H1 (cell line): ENCODE results near the gene DHRS7B. TPM values are rescaled to one million over a fixed set of nuclear protein-coding genes. Genes with fewer than 3 reads are reported as not detected.

Experiments
- CTCF ChIA-PET: fragments of 300-600 bp; sonication (Branson Sonifier 250); formaldehyde crosslinking; loops from one replicate; lab custom pipeline; 2021; ENCODE audit not compliant: partially characterized antibody; lab: Charles Lee
- POLR2A ChIA-PET: fragments of 300-600 bp; sonication (Branson Sonifier 250); formaldehyde crosslinking; loops from one replicate; lab custom pipeline; 2021; ENCODE audit warnings: inconsistent platforms; ENCODE audit not compliant: partially characterized antibody; lab: Charles Lee
- DNase-seq, 2 experiments: peaks; one replicate each; pipeline versions ENCODE4 v3.0.0 to v3.0.0-alpha.2; 2010 to 2022; ENCODE audit warnings: low spot score in 2 of 2, low read depth in 1 of 2, mixed read lengths in 1 of 2
- FAIRE-seq: peaks from 2 replicates; lab custom pipeline; 2011; peaks lifted over from hg19 to GRCh38; lab: Jason Lieb, UNC
- H2AFZ ChIP-seq: 2 replicates; pipeline ENCODE4 v1.8.1; 2012; ENCODE audit warnings: low read length, inconsistent platforms
- H2AK5ac ChIP-seq: 2 replicates; pipeline ENCODE4 v1.6.1; 2013; ENCODE audit warnings: low read depth, low read length
- H2BK120ac ChIP-seq: replicated peaks from 2 replicates; pipeline ENCODE3; 2013; ENCODE audit warnings: low read depth, low read length, inconsistent platforms
- H2BK12ac ChIP-seq: 2 replicates; pipeline ENCODE4 v1.6.1; 2013; ENCODE audit warnings: low read depth, low read length
- H2BK15ac ChIP-seq: 2 replicates; pipeline ENCODE4 v1.6.1; 2013; ENCODE audit warnings: low read length
- H2BK20ac ChIP-seq: 2 replicates; pipeline ENCODE4 v1.6.1; 2013; ENCODE audit warnings: low read length
- H2BK5ac ChIP-seq: 2 replicates; pipeline ENCODE4 v1.6.1; 2013; ENCODE audit warnings: low read depth, low read length
- H3K14ac ChIP-seq: 2 replicates; pipeline ENCODE4 v1.6.1; 2013; ENCODE audit warnings: inconsistent platforms; ENCODE audit not compliant: insufficient read length
- H3K18ac ChIP-seq: 2 replicates; pipeline ENCODE4 v1.6.1; 2013; ENCODE audit warnings: low read length; ENCODE audit errors: extremely low read depth
- H3K23ac ChIP-seq: 2 replicates; pipeline ENCODE4 v1.6.1; 2013; ENCODE audit warnings: inconsistent platforms; ENCODE audit not compliant: insufficient read length
- H3K23me2 ChIP-seq: 2 replicates; pipeline ENCODE4 v1.6.1; 2013; ENCODE audit warnings: low read depth, low read length
- H3K27ac ChIP-seq: 2 replicates; pipeline ENCODE4 v1.6.1; 2011; ENCODE audit warnings: low read depth, low read length, inconsistent platforms
- H3K27me3 ChIP-seq, 4 experiments: replicated peaks in 1 of 4; 1 replicate in 1 of 4; 2 replicates in 3 of 4; pipeline versions ENCODE4 v1.6.1 to v1.8.1; 2011 to 2013; ENCODE audit warnings: low read length in 3 of 4, mild to moderate bottlenecking in 3 of 4, inconsistent platforms in 2 of 4, mixed read lengths in 2 of 4, moderate library complexity in 1 of 4; ENCODE audit not compliant: control insufficient read depth in 3 of 4, insufficient read depth in 3 of 4; ENCODE audit errors: extremely low read depth in 1 of 4
- H3K36me3 ChIP-seq, 4 experiments: 2 replicates each; pipeline versions ENCODE4 v1.6.1 to v1.8.1; 2011 to 2013; ENCODE audit warnings: mild to moderate bottlenecking in 4 of 4, low read length in 3 of 4, moderate library complexity in 2 of 4, control low read depth in 1 of 4, inconsistent platforms in 1 of 4; ENCODE audit not compliant: insufficient read depth in 4 of 4, control insufficient read depth in 2 of 4
- H3K4ac ChIP-seq: replicated peaks from 2 replicates; pipeline ENCODE3; 2013; ENCODE audit warnings: low read length, low read depth, mixed read lengths, inconsistent platforms; ENCODE audit not compliant: insufficient read length
- H3K4me1 ChIP-seq, 4 experiments: replicated peaks in 1 of 4; 1 replicate in 1 of 4; 2 replicates in 3 of 4; pipeline versions ENCODE4 v1.6.1 to v1.8.1; 2011 to 2013; ENCODE audit warnings: low read length in 3 of 4, inconsistent platforms in 2 of 4, mixed read lengths in 1 of 4; ENCODE audit not compliant: insufficient read depth in 4 of 4, control insufficient read depth in 3 of 4
- H3K4me2 ChIP-seq, 2 experiments: 2 replicates each; pipeline versions ENCODE4 v1.6.1 to v1.8.1; 2011 to 2013; ENCODE audit warnings: low read depth in 2 of 2, low read length in 2 of 2, control low read depth in 1 of 2, inconsistent platforms in 1 of 2, mild to moderate bottlenecking in 1 of 2; ENCODE audit not compliant: insufficient read depth in 1 of 2
- H3K4me3 ChIP-seq, 4 experiments: fragments of 200-600, 300-600 bp in 1 of 4; sonication (generic), shearing (Covaris generic), sonication (Bioruptor Twin) in 1 of 4; 2 replicates each; pipeline versions ENCODE4 v1.5.1 to v1.8.1; 2011 to 2016; ENCODE audit warnings: low read length in 4 of 4, low read depth in 3 of 4, control low read depth in 2 of 4, inconsistent platforms in 2 of 4, mild to moderate bottlenecking in 2 of 4, mixed read lengths in 1 of 4, moderate library complexity in 1 of 4; ENCODE audit not compliant: insufficient read depth in 2 of 4; ENCODE audit errors: extremely low read depth in 1 of 4
- H3K56ac ChIP-seq: replicated peaks from 2 replicates; pipeline ENCODE3; 2013; ENCODE audit warnings: low read depth, mild to moderate bottlenecking, mixed read lengths, low read length, inconsistent platforms; ENCODE audit not compliant: insufficient read length
- H3K79me1 ChIP-seq: 2 replicates; pipeline ENCODE4 v1.6.1; 2013; ENCODE audit warnings: low read depth, low read length, control low read depth
- H3K79me2 ChIP-seq, 2 experiments: 2 replicates each; pipeline versions ENCODE4 v1.6.1 to v1.8.1; 2012 to 2013; ENCODE audit warnings: low read length in 2 of 2, mild to moderate bottlenecking in 2 of 2, inconsistent platforms in 1 of 2; ENCODE audit not compliant: insufficient read depth in 2 of 2, control insufficient read depth in 1 of 2
- H3K9ac ChIP-seq, 4 experiments: replicated peaks in 1 of 4; 1 replicate in 1 of 4; 2 replicates in 3 of 4; pipeline versions ENCODE4 v1.6.1 to v1.8.1; 2011 to 2013; ENCODE audit warnings: low read depth in 3 of 4, low read length in 3 of 4, control low read depth in 2 of 4, mild to moderate bottlenecking in 2 of 4, moderate library complexity in 2 of 4, inconsistent platforms in 1 of 4; ENCODE audit errors: extremely low read depth in 1 of 4
- H3K9me3 ChIP-seq, 2 experiments: 2 replicates each; pipeline versions ENCODE4 v1.6.1 to v1.8.1; 2012 to 2013; ENCODE audit warnings: mild to moderate bottlenecking in 2 of 2, moderate library complexity in 2 of 2, control low read depth in 1 of 2, inconsistent platforms in 1 of 2, low read depth in 1 of 2, low read length in 1 of 2, mixed read lengths in 1 of 2; ENCODE audit not compliant: insufficient read depth in 2 of 2
- H4K20me1 ChIP-seq, 2 experiments: replicated peaks in 1 of 2; 2 replicates each; pipeline versions ENCODE3 to v1.8.1; 2011 to 2013; ENCODE audit warnings: inconsistent platforms in 2 of 2, low read length in 2 of 2, mild to moderate bottlenecking in 1 of 2; ENCODE audit not compliant: insufficient read depth in 2 of 2, control insufficient read depth in 1 of 2
- H4K5ac ChIP-seq: 2 replicates; pipeline ENCODE4 v1.6.1; 2013; ENCODE audit warnings: low read length, low read depth, mixed read lengths, inconsistent platforms; ENCODE audit not compliant: insufficient read length
- H4K8ac ChIP-seq: 2 replicates; pipeline ENCODE4 v1.8.0; 2013; ENCODE audit warnings: mild to moderate bottlenecking, moderate library complexity, low read length, inconsistent platforms; ENCODE audit not compliant: insufficient read depth; ENCODE audit errors: extremely low read depth
- H4K91ac ChIP-seq: replicated peaks from 2 replicates; pipeline ENCODE3; 2013; ENCODE audit warnings: low read length, mixed read lengths, inconsistent platforms; ENCODE audit not compliant: insufficient read length
- WGBS, 2 experiments: shearing (Covaris generic) in 1 of 2; methylation state at CpG; one replicate each; pipeline versions ENCODE4 v1.1.6 to v1.1.7; 2013 to 2015; ENCODE audit warnings: low lambda C conversion rate in 2 of 2, mixed read lengths in 2 of 2, inconsistent platforms in 1 of 2, low coverage in 1 of 2, missing lambda C conversion rate in 1 of 2; ENCODE audit not compliant: insufficient replicate concordance in 2 of 2, insufficient coverage in 1 of 2, insufficient read length in 1 of 2; ENCODE audit errors: extremely low coverage in 1 of 2, missing lambda C conversion rate in 1 of 2; 5-methylcytosine and 5-hydroxymethylcytosine counted together
- polyA plus RNA-seq, 7 experiments: library from polyadenylated mRNA; depleted of rRNA in 3 of 7; stranded (reverse) in 5 of 7; unstranded in 2 of 7; fragments of >200 nt in 5 of 7; fragments of 200-250 nt in 2 of 7; gene quantifications; 1 replicate in 5 of 7; 2 replicates in 1 of 7; 4 replicates in 1 of 7; pipeline versions ENCODE4 v1.2.1 to v1.2.3, GENCODE V29; 2011 to 2013; ENCODE audit warnings: missing spikeins in 2 of 7, mixed read lengths in 2 of 7
- total RNA-seq: library from RNA; stranded (reverse); fragmentation: NEBNext Ultra II Directional; extraction: Animal tissue kit (Norgen Biotek cat#: 25700); gene quantifications from 2 replicates; pipeline ENCODE4 v1.2.1, GENCODE V29; 2021

Gene DHRS7B
- total and polyA plus RNA-seq, 2 of the 8 experiments (the other 6 are each of a cell fraction or from before 2014, with no cell fraction given): 11.0 to 27.9 TPM

DNA sequence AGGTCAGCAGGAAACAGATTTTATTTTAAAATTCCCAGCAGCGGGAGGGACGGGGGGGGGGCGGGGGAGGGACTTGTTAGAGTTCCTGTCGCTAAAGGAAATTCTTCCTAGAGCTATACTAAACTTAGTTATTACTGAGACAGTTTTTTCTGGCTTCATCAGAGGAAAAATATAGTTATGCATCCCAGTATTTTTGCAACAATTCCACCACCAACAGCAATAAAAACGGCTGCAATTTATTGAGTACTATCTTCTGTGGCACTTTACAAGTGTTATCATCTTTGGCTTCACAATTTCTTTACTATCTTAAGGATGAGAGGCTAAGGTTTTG is 6.9 kb upstream of the DHRS7B start:
- Histone ChIP-seq H2AK5ac (no peak overlapping the region), H3K4me1 (peaks cover 0 to 3% (median 0%) of the 10 kb centered on the region in 4 experiments; a peak in 1 of 7 replicates), H2BK15ac (no peak overlapping the region), H2BK12ac (no peak overlapping the region), H3K79me2 (no peaks in the 10 kb centered on the region), H3K9ac (no peak overlapping the region), H4K20me1 (no peaks in the 10 kb centered on the region), H2AFZ (no peak overlapping the region), H3K27me3 (no peaks in the 10 kb centered on the region), H3K23me2 (no peaks in the 10 kb centered on the region), H2BK5ac (no peak overlapping the region), H3K4me2 (no peak overlapping the region), H2BK20ac (no peak overlapping the region), H2BK120ac (no peak overlapping the region), H3K56ac (no peak overlapping the region), H3K9me3 (no peaks in the 10 kb centered on the region), H3K27ac (no peak overlapping the region), H3K4me3 (no peak overlapping the region), H3K4ac (no peak overlapping the region), H4K91ac (no peak overlapping the region), H4K5ac (no peak overlapping the region), H3K18ac (no peak overlapping the region), H3K23ac (no peak overlapping the region), H3K79me1 (no peaks in the 10 kb centered on the region), H4K8ac (no peak overlapping the region), H3K14ac (no peak overlapping the region), H3K36me3 (no peaks in the 10 kb centered on the region)
- DNase-seq: no peak
- POLR2A ChIA-PET: interaction anchor here (0.9 to 1.4 kb wide), 2 partner anchors 9 to 11 kb away, joined by 3 read pairs; no protein-coding TSS in a partner anchor
- 7% methylated on average over 4 of the region's 5 CpGs; no CpG with 5 or more reads in 1 of the 2 experiments for WGBS, 2 experiments
- FAIRE-seq: no peak
- CTCF ChIA-PET: interaction anchor here (0.9 to 4.3 kb wide), 19 partner anchors 9 to 168 kb away, joined by 3 to 29 read pairs (median 4); no protein-coding TSS in a partner anchor
